K562 (cell line): Measurements from ENCODE around the gene TMOD3. TPM values are rescaled to one million over a fixed set of nuclear protein-coding genes. Genes with fewer than 3 reads are reported as not detected.

ENCODE experiments used
- ATAC-seq: fragments of 200-7000 bp; cut with Tn5 transposase; 3 replicates; pipeline ENCODE4 v1.9.1; 2020; ENCODE audit warnings: moderate library complexity
- BruUV-seq: library from RNA; stranded (reverse); fragments of 400-500 nt; replicated peaks from 2 replicates; lab custom pipeline; 2021; lab: Mats Ljungman, UMichigan
- CTCF ChIA-PET: fragments of 300-600 bp; formaldehyde crosslinking; extraction: SDS; loops from one replicate; lab custom pipeline; 2021; ENCODE audit warnings: low intra/inter-chr PET ratio; lab: Yijun Ruan, JAX
- POLR2A ChIA-PET: fragments of 300-600, 350-650 bp; sonication (Branson Sonifier 250); formaldehyde crosslinking; extraction: SDS; loops from one replicate; lab custom pipeline; 2021; ENCODE audit warnings: antibody characterized with exemption, inconsistent platforms; lab: Yijun Ruan, JAX
- DNase-seq, 4 experiments: peaks; one replicate each; pipeline versions ENCODE4 v3.0.0 to v3.0.0-alpha.2; 2011 to 2018; ENCODE audit warnings: low spot score in 3 of 4, mixed read lengths in 3 of 4; ENCODE audit errors: extremely low read depth in 1 of 4
- FAIRE-seq: peaks from 2 replicates; lab custom pipeline; 2011; peaks lifted over from hg19 to GRCh38; lab: Jason Lieb, UNC
- H2AFZ ChIP-seq: 2 replicates; pipeline ENCODE4 v1.6.0; 2011; ENCODE audit warnings: low read depth, low read length, control low read depth, inconsistent platforms
- H3K27ac ChIP-seq: fragments of 200-600 bp; 3 replicates; pipeline ENCODE4 v1.8.0; 2011; ENCODE audit warnings: low read depth, mild to moderate bottlenecking, control low read depth, inconsistent platforms, low read length, moderate library complexity, mixed read lengths; ENCODE audit errors: extremely low read depth
- H3K27me3 ChIP-seq, 2 experiments: fragments of 300-600 bp in 1 of 2; 2 replicates in 1 of 2; 3 replicates in 1 of 2; pipeline versions ENCODE4 v1.6.0 to v1.8.0; 2011; ENCODE audit warnings: inconsistent platforms in 2 of 2, low read length in 2 of 2, mild to moderate bottlenecking in 1 of 2, mixed read lengths in 1 of 2, moderate library complexity in 1 of 2; ENCODE audit not compliant: control insufficient read depth in 2 of 2, insufficient read depth in 2 of 2
- H3K36me3 ChIP-seq: fragments of 300-600 bp; 3 replicates; pipeline ENCODE4 v1.8.0; 2011; ENCODE audit warnings: mild to moderate bottlenecking, low read length, inconsistent platforms; ENCODE audit not compliant: control insufficient read depth, insufficient read depth
- H3K4me1 ChIP-seq, 2 experiments: fragments of 200-600 bp in 1 of 2; replicated peaks in 1 of 2; 2 replicates in 1 of 2; 3 replicates in 1 of 2; pipeline versions ENCODE4 v1.5.1 to v1.8.0; 2011; ENCODE audit warnings: inconsistent platforms in 2 of 2, low read length in 2 of 2, mild to moderate bottlenecking in 1 of 2, mixed read lengths in 1 of 2, moderate library complexity in 1 of 2; ENCODE audit not compliant: control insufficient read depth in 2 of 2, insufficient read depth in 2 of 2
- H3K4me2 ChIP-seq: 2 replicates; pipeline ENCODE4 v1.6.1; 2011; ENCODE audit warnings: low read length, control low read depth, inconsistent platforms, mixed read lengths; ENCODE audit not compliant: insufficient read depth
- H3K4me3 ChIP-seq: fragments of 200-600 bp; sonication (generic), shearing (Covaris generic); 2 replicates; pipeline ENCODE4 v1.5.1; 2016; ENCODE audit warnings: control low read depth, inconsistent platforms
- H3K79me2 ChIP-seq: fragments of 200-600 bp; 3 replicates; pipeline ENCODE4 v1.8.0; 2011; ENCODE audit warnings: low read length, inconsistent platforms; ENCODE audit not compliant: control insufficient read depth, insufficient read depth
- H3K9ac ChIP-seq, 2 experiments: 2 replicates each; pipeline versions ENCODE4 v1.6.0 to v1.6.1; 2011; ENCODE audit warnings: low read depth in 2 of 2, low read length in 2 of 2, control low read depth in 1 of 2, inconsistent platforms in 1 of 2, mild to moderate bottlenecking in 1 of 2, mixed read lengths in 1 of 2; ENCODE audit not compliant: insufficient read depth in 1 of 2
- H3K9me1 ChIP-seq: one replicate; pipeline ENCODE4 v1.6.0; 2011; ENCODE audit warnings: inconsistent platforms, mild to moderate bottlenecking, low read length, moderate library complexity; ENCODE audit not compliant: control insufficient read depth, insufficient read depth
- H3K9me3 ChIP-seq: replicated peaks from 2 replicates; pipeline ENCODE4 v1.5.1; 2011; ENCODE audit warnings: low read depth, low read length, inconsistent platforms; ENCODE audit not compliant: control insufficient read depth, insufficient read depth
- H4K20me1 ChIP-seq: replicated peaks from 2 replicates; pipeline ENCODE4 v1.6.1; 2011; ENCODE audit warnings: low read length, inconsistent platforms, mixed read lengths; ENCODE audit not compliant: control insufficient read depth, insufficient read depth
- RFX7 ChIP-seq: fragments of 250-450 bp; sonication (Bioruptor Pico); IDR thresholded peaks from 2 replicates; pipeline ENCODE4 v1.5.1; 2021; ENCODE audit warnings: mild to moderate bottlenecking
- TOE1 ChIP-seq, 2 experiments: fragments of 450-650 bp in 1 of 2; sonication (generic) in 1 of 2; formaldehyde crosslinking in 1 of 2; IDR thresholded peaks; 2 replicates each; pipeline versions ENCODE4 v1.7.1 to v1.8.0; 2016 to 2022; ENCODE audit warnings: borderline replicate concordance in 2 of 2, mild to moderate bottlenecking in 2 of 2, antibody characterized with exemption in 1 of 2, inconsistent platforms in 1 of 2, low read depth in 1 of 2, missing genetic modification reagents in 1 of 2, moderate library complexity in 1 of 2
- ZNF217 ChIP-seq: sonication (generic); formaldehyde crosslinking; IDR thresholded peaks from 2 replicates; pipeline ENCODE4 v1.8.0; 2022; ENCODE audit warnings: mild to moderate bottlenecking, missing genetic modification reagents
- ZNF3 ChIP-seq: fragments of 250-450 bp; sonication (Bioruptor Pico); IDR thresholded peaks from 2 replicates; pipeline ENCODE4 v1.5.0; 2021; ENCODE audit warnings: mild to moderate bottlenecking, moderate library complexity
- WGBS: fragments of 100-300 bp; shearing (Covaris generic); methylation state at CpG from one replicate; pipeline ENCODE4 v1.1.6; 2016; ENCODE audit warnings: low coverage, mixed read lengths; ENCODE audit not compliant: insufficient coverage; ENCODE audit errors: missing lambda C conversion rate; 5-methylcytosine and 5-hydroxymethylcytosine counted together
- in situ Hi-C: fragments of 300-500 bp; cut with MboI; formaldehyde crosslinking; loops from 4 replicates; pipeline ENCODE4 v1.15.0; 2018; ENCODE audit warnings: inconsistent platforms, mixed read lengths
- intact Hi-C: fragments of 100-400 bp; cut with micrococcal nuclease; formaldehyde crosslinking; loops from 2 replicates; pipeline ENCODE4 v1.14.2; 2022
- polyA plus RNA-seq, 8 experiments: library from polyadenylated mRNA; depleted of rRNA in 4 of 8; stranded (reverse) in 5 of 8; unstranded in 3 of 8; fragments of >200 nt; fragmentation: Nextera tagmentation in 2 of 8; fragmentation: Illumina TruSeq in 1 of 8; extraction: Ambion mirVana in 2 of 8; extraction: Trizol in 1 of 8; gene quantifications; 2 replicates each; pipeline versions ENCODE4 v1.2.1 to v1.2.3, GENCODE V29; 2011 to 2014; ENCODE audit warnings: inconsistent platforms in 1 of 8, missing spikeins in 1 of 8
- total RNA-seq, 7 experiments: library from RNA; depleted of rRNA in 6 of 7; stranded (reverse); fragments of >200 nt in 6 of 7; fragmentation: Illumina TruSeq in 2 of 7; extraction: Trizol in 2 of 7; gene quantifications; 2 replicates each; pipeline versions ENCODE4 v1.2.1 to v1.2.3, GENCODE V29; 2011 to 2021; ENCODE audit warnings: low replicate concordance in 1 of 7
- TF ChIP-seq, protein P1 (sequence below): fragments of 250-450 bp; sonication (Bioruptor Pico); IDR thresholded peaks from 2 replicates; pipeline ENCODE4 v1.4.0; 2020; ENCODE audit warnings: mild to moderate bottlenecking, moderate library complexity
- TF ChIP-seq, protein P2 (sequence below): fragments of 250-450 bp; sonication (Bioruptor Pico); IDR thresholded peaks from 2 replicates; pipeline ENCODE4 v1.4.0; 2020
- TF ChIP-seq, protein P3 (sequence below): fragments of 450-650 bp; conservative IDR thresholded peaks from 2 replicates; pipeline ENCODE4 v1.6.1; 2016; ENCODE audit warnings: missing genetic modification characterization, low read depth, mild to moderate bottlenecking, control low read depth, missing compliant biosample characterization

TMOD3 gene
- total and polyA plus RNA-seq, 9 of the 15 experiments (the other 6 are each of a cell fraction or from before 2014, with no cell fraction given): 6.8 to 45.0 (median 30.9) TPM

DNA sequence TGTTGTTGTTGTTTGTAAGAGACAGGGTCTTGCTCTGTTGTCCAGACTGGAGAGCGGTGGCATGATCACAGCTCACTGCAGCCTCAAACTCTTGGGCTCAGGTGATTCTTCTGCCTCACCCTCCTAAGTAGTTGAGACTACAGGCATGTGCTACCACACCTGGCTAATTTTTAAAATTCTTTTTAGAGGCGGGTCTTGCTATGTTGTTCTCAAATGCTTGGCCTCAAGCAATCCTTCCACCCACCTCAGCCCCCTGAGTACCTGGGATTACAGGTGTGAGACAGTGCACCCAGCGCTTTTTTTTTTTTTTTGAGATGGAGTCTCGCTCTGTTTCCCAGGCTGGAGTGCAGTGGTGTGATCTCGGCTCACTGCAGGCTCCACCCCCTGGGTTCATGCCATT lies 46.7 kb downstream of the TMOD3 start:
- no peak for ATAC-seq
- no peak overlapping the region for H3K9ac ChIP-seq
- peaks cover 29% of the 10 kb centered on the region for H3K36me3 ChIP-seq
- no peaks in the 10 kb centered on the region for H3K27me3 ChIP-seq
- BruUV-seq: no TSS peak
- H4K20me1 ChIP-seq: no peaks in the 10 kb centered on the region
- intact Hi-C loops: no loop called here
- no peak overlapping the region for H3K4me2 ChIP-seq
- no peak for DNase-seq
- H3K27ac ChIP-seq: no peak overlapping the region
- no peaks in the 10 kb centered on the region for H3K9me1 ChIP-seq
- 96% methylated on average over 2 of the region's 5 CpGs for WGBS
- ChIA-PET POLR2A (interaction anchor here (0.7 kb wide), 1 partner anchor 13 kb away, joined by 3 read pairs; no protein-coding TSS in a partner anchor), CTCF (no interaction called here)
- no peaks in the 10 kb centered on the region for H3K9me3 ChIP-seq
- peaks cover 5 to 29% of the 10 kb centered on the region in 2 experiments; a peak in 4 of 5 replicates for H3K4me1 ChIP-seq
- no peak overlapping the region for H2AFZ ChIP-seq
- no peak for FAIRE-seq
- peaks cover 29% of the 10 kb centered on the region for H3K79me2 ChIP-seq
- in situ Hi-C loops: no loop called here
- TF ChIP-seq ZNF217 (CRISPR knock-in tag): no peak
- no peak for TF ChIP-seq ZNF3 (CRISPR knock-in tag)
- TF ChIP-seq, protein P1, sequence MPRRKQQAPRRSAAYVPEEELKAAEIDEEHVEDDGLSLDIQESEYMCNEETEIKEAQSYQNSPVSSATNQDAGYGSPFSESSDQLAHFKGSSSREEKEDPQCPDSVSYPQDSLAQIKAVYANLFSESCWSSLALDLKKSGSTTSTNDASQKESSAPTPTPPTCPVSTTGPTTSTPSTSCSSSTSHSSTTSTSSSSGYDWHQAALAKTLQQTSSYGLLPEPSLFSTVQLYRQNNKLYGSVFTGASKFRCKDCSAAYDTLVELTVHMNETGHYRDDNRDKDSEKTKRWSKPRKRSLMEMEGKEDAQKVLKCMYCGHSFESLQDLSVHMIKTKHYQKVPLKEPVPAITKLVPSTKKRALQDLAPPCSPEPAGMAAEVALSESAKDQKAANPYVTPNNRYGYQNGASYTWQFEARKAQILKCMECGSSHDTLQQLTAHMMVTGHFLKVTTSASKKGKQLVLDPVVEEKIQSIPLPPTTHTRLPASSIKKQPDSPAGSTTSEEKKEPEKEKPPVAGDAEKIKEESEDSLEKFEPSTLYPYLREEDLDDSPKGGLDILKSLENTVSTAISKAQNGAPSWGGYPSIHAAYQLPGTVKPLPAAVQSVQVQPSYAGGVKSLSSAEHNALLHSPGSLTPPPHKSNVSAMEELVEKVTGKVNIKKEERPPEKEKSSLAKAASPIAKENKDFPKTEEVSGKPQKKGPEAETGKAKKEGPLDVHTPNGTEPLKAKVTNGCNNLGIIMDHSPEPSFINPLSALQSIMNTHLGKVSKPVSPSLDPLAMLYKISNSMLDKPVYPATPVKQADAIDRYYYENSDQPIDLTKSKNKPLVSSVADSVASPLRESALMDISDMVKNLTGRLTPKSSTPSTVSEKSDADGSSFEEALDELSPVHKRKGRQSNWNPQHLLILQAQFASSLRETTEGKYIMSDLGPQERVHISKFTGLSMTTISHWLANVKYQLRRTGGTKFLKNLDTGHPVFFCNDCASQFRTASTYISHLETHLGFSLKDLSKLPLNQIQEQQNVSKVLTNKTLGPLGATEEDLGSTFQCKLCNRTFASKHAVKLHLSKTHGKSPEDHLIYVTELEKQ (CRISPR knock-in tag): no peak
- TF ChIP-seq, protein P2, sequence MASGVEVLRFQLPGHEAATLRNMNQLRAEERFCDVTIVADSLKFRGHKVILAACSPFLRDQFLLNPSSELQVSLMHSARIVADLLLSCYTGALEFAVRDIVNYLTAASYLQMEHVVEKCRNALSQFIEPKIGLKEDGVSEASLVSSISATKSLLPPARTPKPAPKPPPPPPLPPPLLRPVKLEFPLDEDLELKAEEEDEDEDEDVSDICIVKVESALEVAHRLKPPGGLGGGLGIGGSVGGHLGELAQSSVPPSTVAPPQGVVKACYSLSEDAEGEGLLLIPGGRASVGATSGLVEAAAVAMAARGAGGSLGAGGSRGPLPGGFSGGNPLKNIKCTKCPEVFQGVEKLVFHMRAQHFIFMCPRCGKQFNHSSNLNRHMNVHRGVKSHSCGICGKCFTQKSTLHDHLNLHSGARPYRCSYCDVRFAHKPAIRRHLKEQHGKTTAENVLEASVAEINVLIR (CRISPR knock-in tag): no peak
- TF ChIP-seq, protein P3, sequence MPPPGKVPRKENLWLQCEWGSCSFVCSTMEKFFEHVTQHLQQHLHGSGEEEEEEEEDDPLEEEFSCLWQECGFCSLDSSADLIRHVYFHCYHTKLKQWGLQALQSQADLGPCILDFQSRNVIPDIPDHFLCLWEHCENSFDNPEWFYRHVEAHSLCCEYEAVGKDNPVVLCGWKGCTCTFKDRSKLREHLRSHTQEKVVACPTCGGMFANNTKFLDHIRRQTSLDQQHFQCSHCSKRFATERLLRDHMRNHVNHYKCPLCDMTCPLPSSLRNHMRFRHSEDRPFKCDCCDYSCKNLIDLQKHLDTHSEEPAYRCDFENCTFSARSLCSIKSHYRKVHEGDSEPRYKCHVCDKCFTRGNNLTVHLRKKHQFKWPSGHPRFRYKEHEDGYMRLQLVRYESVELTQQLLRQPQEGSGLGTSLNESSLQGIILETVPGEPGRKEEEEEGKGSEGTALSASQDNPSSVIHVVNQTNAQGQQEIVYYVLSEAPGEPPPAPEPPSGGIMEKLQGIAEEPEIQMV (tag): no peak
- TF ChIP-seq RFX7 (CRISPR knock-in tag): no peak
- no peak for TF ChIP-seq TOE1 (IDR thresholded peaks at IDR 0.05; ENCODE audit: borderline replicate concordance)
- no peak for TF ChIP-seq TOE1 (CRISPR knock-in tag; IDR thresholded peaks at IDR 0.05; ENCODE audit: borderline replicate concordance, low read depth)
- H3K4me3 ChIP-seq: no peak overlapping the region
